Measurements from ENCODE around the gene PCED1B. TPM values are rescaled to one million over a fixed set of nuclear protein-coding genes. Genes with fewer than 3 reads are reported as not detected.
"Not testable (repeated sequence)": the region's sequence is repeated elsewhere in the genome, so short reads cannot be mapped to it uniquely, and the experiment has no call there.

The PCED1B gene
- total RNA-seq, 1 experiment from 2014 or later = 3.3 TPM

GRCh38 chr12:47216150-47216677 lies 136.8 kb downstream of the PCED1B start:
- no peak overlapping the region for H3K9ac ChIP-seq (ENCODE audit: extremely low read depth, insufficient read length, low read length)
- H3K23me2 ChIP-seq (ENCODE audit: insufficient read length, low read depth, low read length, poor library complexity, severe bottlenecking) = no peaks in the 10 kb centered on the region
- no peak overlapping the region for H4K8ac ChIP-seq (replicated peaks; ENCODE audit: insufficient read length, low read depth, low read length)
- no peaks in the 10 kb centered on the region for H3K36me3 Mint-ChIP-seq (ENCODE audit: insufficient read depth in 1 of 3, low read depth in 3 of 3)
- no peaks in the 10 kb centered on the region for H3K27me3 ChIP-seq (ENCODE audit: insufficient read depth, low read length)
- H3K4me3 Mint-ChIP-seq = no peak overlapping the region
- H3K4me2 ChIP-seq (ENCODE audit: insufficient read depth, insufficient read length, low read length) = no peak overlapping the region
- H3K27ac ChIP-seq (ENCODE audit: insufficient read length, low read depth, low read length) = no peak overlapping the region
- no peak overlapping the region for H2AFZ ChIP-seq (ENCODE audit: low read length)
- H3K27ac Mint-ChIP-seq = peak overlapping the region in 1 of 3 experiments; percentile 10; a peak in 1 of 7 replicates
- no peaks in the 10 kb centered on the region for H3K79me2 ChIP-seq (ENCODE audit: insufficient read depth, low read length)
- no peak overlapping the region for H3K56ac ChIP-seq (ENCODE audit: insufficient read length, low read depth, low read length)
- no peak overlapping the region for H2BK20ac ChIP-seq (ENCODE audit: low read depth, low read length, poor library complexity, severe bottlenecking)
- WGBS (ENCODE audit: extremely low coverage, insufficient read length, low lambda C conversion rate) = no CpG with 5 or more reads among the region's 8 CpGs
- H3K4me1 Mint-ChIP-seq = peaks cover 8 to 19% of the 10 kb centered on the region in 2 experiments
- TF ChIP-seq CTCF (conservative IDR thresholded peaks at IDR 0.05) = no peak
- H2BK120ac ChIP-seq (ENCODE audit: low read depth, low read length, poor library complexity, severe bottlenecking) = no peak overlapping the region
- H2BK12ac ChIP-seq (ENCODE audit: insufficient read length, low read depth, low read length) = no peak overlapping the region
- no peak overlapping the region for H2BK15ac ChIP-seq (ENCODE audit: low read depth, low read length)
- H4K5ac ChIP-seq (ENCODE audit: insufficient read length, low read depth, low read length) = no peak overlapping the region
- no peaks in the 10 kb centered on the region for H3K9me3 Mint-ChIP-seq
- no peaks in the 10 kb centered on the region for H4K20me1 ChIP-seq (ENCODE audit: control insufficient read depth, insufficient read depth, insufficient read length)
- H3K4me1 ChIP-seq (ENCODE audit: insufficient read depth, low read length) = no peaks in the 10 kb centered on the region; the same call in 1 of the 2 replicates
- H2AK5ac ChIP-seq (ENCODE audit: insufficient read length, low read length) = no peak overlapping the region
- no peak overlapping the region for H2BK5ac ChIP-seq (ENCODE audit: insufficient read length, low read length)
- H3K79me1 ChIP-seq (ENCODE audit: insufficient read depth, low read depth, low read length, poor library complexity, severe bottlenecking) = no peaks in the 10 kb centered on the region
- no peaks in the 10 kb centered on the region for H3K27me3 Mint-ChIP-seq (ENCODE audit: low read depth)
- H3K4ac ChIP-seq (ENCODE audit: low read depth, low read length) = no peak overlapping the region
- no peak overlapping the region for H3T11ph ChIP-seq (ENCODE audit: low read length)
- no peak for DNase-seq
- H3K9me3 ChIP-seq (ENCODE audit: control insufficient read depth, low read depth, low read length) = no peaks in the 10 kb centered on the region
- no peak overlapping the region for H3K18ac ChIP-seq (ENCODE audit: insufficient read length, low read depth, low read length)
- H4K91ac ChIP-seq (ENCODE audit: insufficient read length, low read depth, low read length) = no peak overlapping the region
- no peak overlapping the region for H3K14ac ChIP-seq (ENCODE audit: insufficient read depth, low read length)
- no peak overlapping the region for H3K23ac ChIP-seq (ENCODE audit: insufficient read length, low read depth, low read length)

GRCh38 chr12:47217595-47217869 lies 138.1 kb downstream of the PCED1B start:
- H3K9me3 Mint-ChIP-seq; H4K5ac ChIP-seq (ENCODE audit: insufficient read length, low read depth, low read length); H3K27me3 ChIP-seq (ENCODE audit: insufficient read depth, low read length); H2BK12ac ChIP-seq (ENCODE audit: insufficient read length, low read depth, low read length); H3K4me2 ChIP-seq (ENCODE audit: insufficient read depth, insufficient read length, low read length); H3K9me3 ChIP-seq (ENCODE audit: control insufficient read depth, low read depth, low read length); H2BK5ac ChIP-seq (ENCODE audit: insufficient read length, low read length); H3K36me3 Mint-ChIP-seq (ENCODE audit: insufficient read depth in 1 of 3, low read depth in 3 of 3); H3K27me3 Mint-ChIP-seq (ENCODE audit: low read depth); H4K91ac ChIP-seq (ENCODE audit: insufficient read length, low read depth, low read length); H3K27ac ChIP-seq (ENCODE audit: insufficient read length, low read depth, low read length); H2BK120ac ChIP-seq (ENCODE audit: low read depth, low read length, poor library complexity, severe bottlenecking); H3K14ac ChIP-seq (ENCODE audit: insufficient read depth, low read length); H2BK20ac ChIP-seq (ENCODE audit: low read depth, low read length, poor library complexity, severe bottlenecking); H3K23ac ChIP-seq (ENCODE audit: insufficient read length, low read depth, low read length); H3K4me1 ChIP-seq (ENCODE audit: insufficient read depth, low read length); H3K79me1 ChIP-seq (ENCODE audit: insufficient read depth, low read depth, low read length, poor library complexity, severe bottlenecking); H2AK5ac ChIP-seq (ENCODE audit: insufficient read length, low read length); H3K9ac ChIP-seq (ENCODE audit: extremely low read depth, insufficient read length, low read length); H3K4ac ChIP-seq (ENCODE audit: low read depth, low read length); H3K18ac ChIP-seq (ENCODE audit: insufficient read length, low read depth, low read length); H3K23me2 ChIP-seq (ENCODE audit: insufficient read length, low read depth, low read length, poor library complexity, severe bottlenecking); H3K4me3 Mint-ChIP-seq; H2BK15ac ChIP-seq (ENCODE audit: low read depth, low read length); H3T11ph ChIP-seq (ENCODE audit: low read length); H4K20me1 ChIP-seq (ENCODE audit: control insufficient read depth, insufficient read depth, insufficient read length); H3K27ac Mint-ChIP-seq; H3K56ac ChIP-seq (ENCODE audit: insufficient read length, low read depth, low read length); H3K79me2 ChIP-seq (ENCODE audit: insufficient read depth, low read length); H2AFZ ChIP-seq (ENCODE audit: low read length); DNase-seq; H4K8ac ChIP-seq (replicated peaks; ENCODE audit: insufficient read length, low read depth, low read length): not testable (repeated sequence)
- peaks cover 16 to 26% of the 10 kb centered on the region in 2 experiments for H3K4me1 Mint-ChIP-seq
- no CpG with 5 or more reads among the region's 8 CpGs for WGBS (ENCODE audit: extremely low coverage, insufficient read length, low lambda C conversion rate)
